ENCODE data around the gene NAMPT.
A peak's percentile ranks its signal among the peaks of the same experiment; 100 is the strongest.
"Not testable (repeated sequence)": the region's sequence is repeated elsewhere in the genome, so short reads cannot be mapped to it uniquely, and the experiment has no call there.

NAMPT gene

DNA sequence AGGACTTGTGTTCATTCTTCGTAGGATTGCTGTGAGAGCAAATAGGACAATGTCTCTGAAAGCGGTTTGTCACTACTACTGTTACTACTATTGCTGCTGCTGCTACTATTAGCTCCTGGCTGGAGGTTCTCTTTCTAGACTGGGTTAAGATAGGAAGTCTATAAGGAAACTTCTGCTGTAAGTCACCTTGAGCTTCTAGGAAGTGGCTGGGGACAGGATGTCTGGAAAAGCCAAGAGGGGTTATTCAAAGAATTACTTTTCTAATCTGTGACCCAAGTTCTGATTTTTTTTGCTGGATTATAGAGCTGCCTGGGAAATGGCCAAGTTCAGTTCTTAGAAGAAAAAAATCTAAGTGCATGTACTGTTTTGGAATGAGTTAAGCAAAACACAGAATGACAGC, 62.2 kb downstream of the NAMPT start:
- DNase-seq (ENCODE audit: insufficient read length, low spot score) = no peak
- FAIRE-seq = no peak
- TF ChIP-seq PAX5 (IDR thresholded peaks at IDR 0.05; ENCODE audit: insufficient read depth, low read length, severe bottlenecking) = no peak
- no peak for TF ChIP-seq POLR2A (IDR thresholded peaks at IDR 0.05; ENCODE audit: low read depth, low read length)

DNA sequence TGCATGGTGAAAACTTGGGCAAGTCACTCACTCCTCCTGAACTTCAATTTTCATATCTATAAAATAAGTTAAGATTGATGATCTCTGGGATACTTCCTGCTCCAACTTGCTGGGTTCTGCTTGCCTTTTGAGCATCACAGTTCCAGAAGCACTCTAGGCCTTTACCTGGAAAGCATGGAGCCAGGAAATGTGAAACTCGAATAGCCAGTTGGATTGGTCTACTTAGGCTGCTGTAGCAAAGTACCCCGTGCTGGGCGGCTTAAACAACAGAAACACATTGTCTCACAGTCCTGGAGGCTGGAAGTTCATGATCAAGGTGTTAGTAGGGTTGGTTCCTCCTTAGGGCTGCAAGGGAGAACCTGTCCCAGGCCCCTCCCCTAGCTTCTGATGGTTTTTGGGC, 64.5 kb downstream of the NAMPT start:
- FAIRE-seq = no peak
- DNase-seq (ENCODE audit: insufficient read length, low spot score) = no peak
- no peak for TF ChIP-seq POU2F2 (IDR thresholded peaks at IDR 0.05; ENCODE audit: low read depth, low read length)
- TF ChIP-seq POLR2A (IDR thresholded peaks at IDR 0.05; ENCODE audit: low read depth, low read length) = no peak
- no peak for TF ChIP-seq POLR2AphosphoS5 (IDR thresholded peaks at IDR 0.05; ENCODE audit: low read depth, low read length)
- TF ChIP-seq TAF1 (IDR thresholded peaks at IDR 0.05; ENCODE audit: low read depth, low read length) = no peak
- TF ChIP-seq SPI1 (IDR thresholded peaks at IDR 0.05; ENCODE audit: low read depth, low read length) = no peak
- no peak for TF ChIP-seq PAX5 (IDR thresholded peaks at IDR 0.05; ENCODE audit: insufficient read depth, low read length, severe bottlenecking)

DNA sequence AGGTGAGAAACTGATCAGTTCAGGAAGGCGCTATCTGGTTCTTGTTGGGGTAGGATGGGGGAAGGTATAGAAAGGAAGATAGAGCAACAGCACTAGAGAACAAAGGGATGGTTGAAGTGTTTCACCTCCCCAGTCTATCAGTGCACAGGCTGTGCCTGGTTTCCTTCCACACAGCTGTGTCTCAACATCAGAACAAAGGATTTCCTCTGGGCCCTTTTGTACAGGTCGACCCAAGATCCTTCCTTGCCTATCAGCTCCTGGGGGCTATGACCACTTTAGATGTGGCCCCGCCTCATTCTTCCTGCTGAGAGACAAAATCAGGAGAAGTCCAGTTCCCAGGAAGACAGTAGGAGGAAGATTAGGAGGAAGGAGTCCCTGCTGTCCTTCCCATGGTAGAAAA, 65.6 kb downstream of the NAMPT start:
- FAIRE-seq = no peak
- DNase-seq (ENCODE audit: insufficient read length, low spot score) = no peak
- no peak for TF ChIP-seq POLR2A (IDR thresholded peaks at IDR 0.05; ENCODE audit: low read depth, low read length)
- TF ChIP-seq PAX5 (IDR thresholded peaks at IDR 0.05; ENCODE audit: insufficient read depth, low read length, severe bottlenecking) = no peak

DNA sequence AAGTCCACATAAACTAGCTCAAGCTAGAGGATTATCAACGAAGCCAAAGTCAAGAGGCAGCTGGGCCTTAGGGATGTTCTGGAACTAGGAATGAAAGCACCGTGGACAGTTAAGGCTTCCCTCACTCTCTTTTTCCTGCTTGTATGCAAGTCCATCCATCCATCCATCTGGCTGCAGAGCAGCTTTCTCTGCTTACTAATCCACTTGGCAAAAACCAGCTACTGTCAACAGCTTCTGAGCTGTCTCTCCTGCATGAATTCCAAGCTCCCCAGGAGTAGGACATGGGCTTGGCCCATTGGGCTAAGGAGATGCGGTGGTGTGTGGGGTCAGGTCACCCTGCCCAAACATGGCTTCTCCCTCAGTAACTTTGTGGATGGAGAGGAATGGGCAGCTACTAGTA, 66.2 kb downstream of the NAMPT start:
- no peak for FAIRE-seq
- no peak for TF ChIP-seq POU2F2 (IDR thresholded peaks at IDR 0.05; ENCODE audit: low read depth, low read length)
- TF ChIP-seq POLR2A (IDR thresholded peaks at IDR 0.05; ENCODE audit: low read depth, low read length) = no peak
- TF ChIP-seq TAF1 (IDR thresholded peaks at IDR 0.05; ENCODE audit: low read depth, low read length) = no peak
- TF ChIP-seq SPI1 (IDR thresholded peaks at IDR 0.05; ENCODE audit: low read depth, low read length) = no peak
- no peak for TF ChIP-seq POLR2AphosphoS5 (IDR thresholded peaks at IDR 0.05; ENCODE audit: low read depth, low read length)
- TF ChIP-seq PAX5 (IDR thresholded peaks at IDR 0.05; ENCODE audit: insufficient read depth, low read length, severe bottlenecking) = no peak
- no peak for DNase-seq (ENCODE audit: insufficient read length, low spot score)

DNA sequence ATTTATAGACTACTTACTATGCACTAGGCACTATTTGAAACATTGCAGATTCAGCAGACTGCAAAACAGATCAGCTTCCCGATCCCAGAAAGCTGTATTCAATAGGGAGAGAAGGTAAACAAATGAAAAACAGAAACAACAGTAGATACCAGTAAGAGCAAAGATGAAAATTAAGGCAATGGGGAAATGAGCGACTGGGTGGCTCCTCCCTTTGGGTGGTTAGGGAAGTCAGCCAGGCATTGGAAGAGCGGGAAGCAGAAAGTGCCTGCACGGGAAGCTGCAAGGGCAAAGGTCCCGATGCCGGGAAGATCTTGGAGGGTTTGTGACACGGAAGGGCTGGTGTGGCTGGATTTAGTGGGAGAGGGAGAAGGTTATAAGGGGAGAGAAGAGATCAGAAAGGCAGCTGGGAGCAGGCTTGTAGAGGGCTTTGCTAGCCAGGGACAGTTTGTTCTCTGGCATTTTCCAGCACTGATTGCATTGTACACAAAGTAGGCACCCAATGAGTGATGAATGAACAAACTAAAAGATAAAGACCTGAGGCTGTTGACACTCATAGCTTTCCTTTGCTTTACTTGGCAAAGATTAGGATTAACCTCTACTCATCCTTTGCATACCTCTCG, 67.8 kb downstream of the NAMPT start:
- TF ChIP-seq POLR2AphosphoS5 (IDR thresholded peaks at IDR 0.05; ENCODE audit: low read depth, low read length) (no peak), PAX5 (IDR thresholded peaks at IDR 0.05; ENCODE audit: insufficient read depth, low read length, severe bottlenecking) (no peak), TAF1 (IDR thresholded peaks at IDR 0.05; ENCODE audit: low read depth, low read length) (no peak)
- FAIRE-seq = no peak

DNA sequence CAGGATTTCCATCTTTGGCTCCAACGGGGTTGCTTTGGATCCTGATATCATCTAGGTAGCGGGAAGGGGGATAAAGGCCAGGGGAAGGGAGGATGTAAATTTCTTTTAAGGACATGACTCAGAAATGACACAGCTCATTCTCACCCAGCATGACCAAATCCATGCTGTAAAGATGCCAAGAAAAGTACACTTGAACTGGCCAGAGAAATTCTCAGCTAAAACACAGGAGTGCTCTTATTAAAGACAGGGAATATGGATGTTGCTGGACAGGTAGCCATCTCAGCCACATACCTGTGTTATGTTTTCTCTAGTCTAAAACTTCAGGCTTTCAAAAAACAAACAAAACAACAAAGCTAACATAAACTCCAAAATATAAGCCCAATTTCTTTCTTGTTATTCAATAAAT, 68.3 kb downstream of the NAMPT start:
- no peak for DNase-seq (ENCODE audit: insufficient read length, low spot score)
- TF ChIP-seq POLR2AphosphoS5 (IDR thresholded peaks at IDR 0.05; ENCODE audit: low read depth, low read length) (no peak), POU2F2 (IDR thresholded peaks at IDR 0.05; ENCODE audit: low read depth, low read length) (no peak), POLR2A (IDR thresholded peaks at IDR 0.05; ENCODE audit: low read depth, low read length) (no peak), PAX5 (IDR thresholded peaks at IDR 0.05; ENCODE audit: insufficient read depth, low read length, severe bottlenecking) (no peak)
- FAIRE-seq = no peak

More for the DNA sequence above, 67.8 kb downstream of the NAMPT start:
- no peak for DNase-seq (ENCODE audit: insufficient read length, low spot score)

DNA sequence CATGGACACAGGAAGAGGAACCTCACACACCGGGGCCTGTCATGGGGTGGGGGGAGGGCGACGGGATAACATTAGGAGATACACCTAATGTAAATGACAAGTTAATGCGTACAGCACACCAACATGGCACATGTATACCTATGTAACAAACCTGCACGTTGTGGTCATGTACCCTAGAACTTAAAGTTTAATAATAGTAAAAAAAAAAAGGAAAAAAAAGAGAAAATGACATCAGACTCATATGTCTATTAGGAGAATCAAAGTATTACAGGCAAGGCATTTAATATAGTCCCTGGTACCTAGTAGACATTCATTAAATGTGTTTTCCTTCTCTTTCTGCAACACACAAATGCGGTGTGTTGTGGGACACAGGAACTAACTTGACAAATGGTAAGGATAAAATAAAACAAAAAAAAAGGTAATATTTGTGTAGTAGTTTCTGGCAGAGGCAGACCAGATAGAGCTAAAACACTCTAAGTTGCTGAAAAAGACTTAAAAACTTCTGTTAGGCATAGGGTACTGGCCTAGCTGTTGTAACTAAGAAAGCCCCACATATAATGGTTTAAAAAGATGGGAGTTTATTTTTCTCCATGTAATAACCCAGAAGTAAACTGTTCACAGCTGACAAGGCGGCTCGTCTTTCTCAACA, 68.8 kb downstream of the NAMPT start:
- DNase-seq (ENCODE audit: insufficient read length, low spot score) = no peak
- no peak for FAIRE-seq
- TF ChIP-seq PAX5 (IDR thresholded peaks at IDR 0.05; ENCODE audit: insufficient read depth, low read length, severe bottlenecking) (no peak), POLR2A (IDR thresholded peaks at IDR 0.05; ENCODE audit: low read depth, low read length) (no peak), SPI1 (IDR thresholded peaks at IDR 0.05; ENCODE audit: low read depth, low read length) (no peak), POU2F2 (IDR thresholded peaks at IDR 0.05; ENCODE audit: low read depth, low read length) (no peak), TAF1 (IDR thresholded peaks at IDR 0.05; ENCODE audit: low read depth, low read length) (no peak), POLR2AphosphoS5 (IDR thresholded peaks at IDR 0.05; ENCODE audit: low read depth, low read length) (no peak)

DNA sequence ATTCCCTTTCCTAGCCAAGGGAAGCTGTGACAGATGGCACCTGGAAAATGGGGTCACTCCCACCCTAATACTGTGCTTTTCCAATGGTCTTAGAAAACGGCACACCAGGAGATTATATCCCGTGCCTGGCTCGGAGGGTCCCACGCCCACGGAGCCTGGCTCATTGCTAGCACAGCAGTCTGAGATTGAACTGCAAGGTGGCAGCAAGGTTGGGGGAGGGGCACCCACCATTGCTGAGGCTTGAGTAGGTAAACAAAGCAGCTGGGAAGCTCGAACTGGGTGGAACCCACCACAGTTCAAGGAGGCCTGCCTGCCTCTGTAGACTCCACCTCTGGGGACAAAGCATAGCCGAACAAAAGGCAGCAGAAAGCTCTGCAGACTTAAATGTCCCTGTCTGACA, 75.8 kb downstream of the NAMPT start:
- not testable (repeated sequence) for FAIRE-seq; DNase-seq (ENCODE audit: insufficient read length, low spot score)

DNA sequence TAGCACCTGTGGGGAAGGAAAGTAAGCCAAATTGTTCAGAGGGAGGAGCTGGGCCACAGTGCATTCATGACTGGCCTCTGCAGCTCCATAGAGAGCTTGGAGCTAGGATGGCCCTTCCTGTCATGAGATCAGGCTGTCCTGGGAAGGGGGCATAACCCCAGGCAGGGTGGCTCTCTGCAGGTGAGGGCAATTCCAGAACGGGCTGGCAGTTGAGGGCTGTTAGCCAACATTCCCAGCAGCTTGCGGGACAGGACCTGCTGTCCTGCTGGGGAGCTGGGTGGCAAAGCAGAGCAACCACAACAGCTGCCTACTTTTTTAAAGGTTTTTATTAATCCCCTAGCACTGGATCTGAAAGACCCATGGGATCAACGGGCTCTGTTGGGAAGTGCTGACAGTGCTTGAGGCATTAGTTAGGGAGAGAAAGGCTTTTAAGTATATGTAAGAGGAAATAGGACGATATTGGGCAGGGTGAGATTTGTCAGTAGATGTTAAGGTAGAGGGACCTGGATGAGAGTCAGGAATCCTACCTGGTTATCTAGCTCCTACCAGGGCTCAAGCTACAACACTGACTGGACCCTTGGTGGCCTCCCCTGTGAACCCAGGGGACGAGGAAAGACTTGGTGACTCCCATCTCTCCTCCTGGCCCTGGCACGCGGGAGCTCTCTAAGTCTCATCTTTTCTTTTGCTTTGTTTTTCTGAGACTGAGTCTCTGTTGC, 77.8 kb downstream of the NAMPT start:
- TF ChIP-seq POLR2A (IDR thresholded peaks at IDR 0.05; ENCODE audit: low read depth, low read length) = no peak
- TF ChIP-seq POLR2AphosphoS5 (IDR thresholded peaks at IDR 0.05; ENCODE audit: low read depth, low read length) = no peak
- no peak for TF ChIP-seq SPI1 (IDR thresholded peaks at IDR 0.05; ENCODE audit: low read depth, low read length)
- TF ChIP-seq POU2F2 (IDR thresholded peaks at IDR 0.05; ENCODE audit: low read depth, low read length) = no peak
- TF ChIP-seq PAX5 (IDR thresholded peaks at IDR 0.05; ENCODE audit: insufficient read depth, low read length, severe bottlenecking) = no peak
- no peak for TF ChIP-seq TAF1 (IDR thresholded peaks at IDR 0.05; ENCODE audit: low read depth, low read length)
- FAIRE-seq (no peak), DNase-seq (ENCODE audit: insufficient read length, low spot score) (no peak)

DNA sequence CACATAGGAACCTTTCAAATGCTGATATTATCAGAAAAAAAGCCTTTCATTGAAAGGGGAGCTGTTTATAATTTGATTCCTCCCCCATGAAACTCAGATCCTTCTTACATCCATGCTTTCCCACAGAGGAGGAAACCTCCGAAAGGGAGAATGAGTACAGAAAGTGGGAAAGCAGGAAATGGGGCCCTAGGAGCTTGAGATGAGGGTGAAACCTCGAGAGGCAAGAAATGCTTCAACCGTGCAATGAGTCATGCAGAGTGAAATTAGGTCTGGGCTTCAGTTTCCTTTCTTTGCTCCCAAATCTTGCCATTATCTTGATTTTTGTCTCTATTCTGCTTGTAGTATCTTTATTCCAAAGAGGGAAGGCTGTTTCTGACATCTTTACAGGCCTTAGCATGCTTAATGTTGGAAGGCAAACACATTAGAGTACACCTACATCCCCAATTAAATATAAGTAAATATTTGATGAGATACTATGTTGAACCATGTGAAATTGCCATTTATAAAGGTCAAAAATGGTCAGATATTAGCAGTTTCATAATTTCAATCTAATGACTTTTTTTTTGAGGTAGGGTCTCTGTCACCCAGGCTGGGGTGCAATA, 79.1 kb downstream of the NAMPT start:
- DNase-seq (ENCODE audit: insufficient read length, low spot score) (peak; percentile 19), FAIRE-seq (no peak)
- TF ChIP-seq POLR2A (IDR thresholded peaks at IDR 0.05; ENCODE audit: low read depth, low read length) (no peak), SPI1 (IDR thresholded peaks at IDR 0.05; ENCODE audit: low read depth, low read length) (peak; percentile 20; the same call in 1 of the 2 replicates), PAX5 (IDR thresholded peaks at IDR 0.05; ENCODE audit: insufficient read depth, low read length, severe bottlenecking) (no peak)
